ENCODE measurements around the gene ACTMAP.
"Not testable (repeated sequence)": the region's sequence is repeated elsewhere in the genome, so short reads cannot be mapped to it uniquely, and the experiment has no call there.

The ACTMAP gene

GRCh38 chr19:40786060-40787037, 36.1 kb upstream of the ACTMAP start:
- no peak overlapping the region for H2BK12ac ChIP-seq (ENCODE audit: low read length)
- H3K18ac ChIP-seq (ENCODE audit: low read length), result no peak overlapping the region
- peak overlapping the region; percentile 90 for H2BK5ac ChIP-seq (ENCODE audit: low read length)
- no peak overlapping the region for H3K4ac ChIP-seq (ENCODE audit: low read length)
- H3K4me3 ChIP-seq (ENCODE audit: low read length in 2 of 2), result peak overlapping the region in 1 of 2 donors; percentile 41
- no peak overlapping the region for H4K91ac ChIP-seq (ENCODE audit: low read depth, low read length, poor library complexity)
- H3K9ac ChIP-seq (ENCODE audit: low read depth, low read length, poor library complexity), result no peak overlapping the region
- peaks cover 0 to 7% of the 10 kb centered on the region in 2 donors for H3K36me3 ChIP-seq (replicated peaks in 1 of 2; ENCODE audit: control insufficient read depth in 2 of 2, insufficient read depth in 2 of 2, low read length in 2 of 2)
- H2BK120ac ChIP-seq (ENCODE audit: low read depth, low read length), result no peak overlapping the region
- H3K14ac ChIP-seq (ENCODE audit: low read length), result no peak overlapping the region
- H2AFZ ChIP-seq (ENCODE audit: low read length), result no peak overlapping the region
- H2BK15ac ChIP-seq (ENCODE audit: low read length), result no peak overlapping the region
- no peak overlapping the region for H3K4me2 ChIP-seq (ENCODE audit: insufficient read depth, low read length, poor library complexity, severe bottlenecking)
- H4K8ac ChIP-seq (ENCODE audit: low read depth, low read length), result no peak overlapping the region
- H3K27ac ChIP-seq (replicated peaks; ENCODE audit: low read length), result no peak overlapping the region
- no CpG with 5 or more reads among the region's 25 CpGs for WGBS, 2 donors (ENCODE audit: extremely low coverage in 2 of 2, insufficient read length in 2 of 2, insufficient replicate concordance in 1 of 2)
- peaks cover 0 to 4% of the 10 kb centered on the region in 2 donors for H3K4me1 ChIP-seq (ENCODE audit: control insufficient read depth in 2 of 2, insufficient read depth in 1 of 2, low read depth in 1 of 2, low read length in 2 of 2)
- peaks cover 4% of the 10 kb centered on the region for H3K79me1 ChIP-seq (ENCODE audit: low read depth, low read length)
- H3K27me3 ChIP-seq (ENCODE audit: control insufficient read depth in 3 of 3, insufficient read depth in 3 of 3, low read depth in 1 of 3, low read length in 3 of 3), result no peaks in the 10 kb centered on the region
- no peak for DNase-seq (ENCODE audit: low spot score)
- H2AK5ac ChIP-seq (ENCODE audit: low read depth, low read length), result peak overlapping the region; percentile 94
- H3K23ac ChIP-seq (ENCODE audit: low read depth, low read length, poor library complexity), result no peak overlapping the region
- H3K9me3 ChIP-seq (replicated peaks in 1 of 2; ENCODE audit: control insufficient read depth in 2 of 2, insufficient read depth in 1 of 2, low read depth in 1 of 2, low read length in 2 of 2), result no peaks in the 10 kb centered on the region

- no peak overlapping the region for H2AFZ ChIP-seq (ENCODE audit: low read length)
- H4K8ac ChIP-seq (ENCODE audit: low read depth, low read length), result no peak overlapping the region
- H2AK5ac ChIP-seq (ENCODE audit: low read depth, low read length), result no peak overlapping the region
- H3K18ac ChIP-seq (ENCODE audit: low read length), result no peak overlapping the region
- H3K14ac ChIP-seq (ENCODE audit: low read length), result no peak overlapping the region
- peaks cover 0 to 7% of the 10 kb centered on the region in 2 donors for H3K36me3 ChIP-seq (replicated peaks in 1 of 2; ENCODE audit: control insufficient read depth in 2 of 2, insufficient read depth in 2 of 2, low read length in 2 of 2)
- no peaks in the 10 kb centered on the region for H3K4me1 ChIP-seq (ENCODE audit: control insufficient read depth in 2 of 2, insufficient read depth in 1 of 2, low read depth in 1 of 2, low read length in 2 of 2)
- DNase-seq (ENCODE audit: low spot score), result no peak
- H2BK5ac ChIP-seq (ENCODE audit: low read length), result no peak overlapping the region
- H3K4ac ChIP-seq (ENCODE audit: low read length), result no peak overlapping the region
- H2BK12ac ChIP-seq (ENCODE audit: low read length), result no peak overlapping the region
- no CpG with 5 or more reads among the region's 1 CpG for WGBS, 2 donors (ENCODE audit: extremely low coverage in 2 of 2, insufficient read length in 2 of 2, insufficient replicate concordance in 1 of 2)
- H3K27ac ChIP-seq (replicated peaks; ENCODE audit: low read length), result no peak overlapping the region
- no peak overlapping the region for H3K23ac ChIP-seq (ENCODE audit: low read depth, low read length, poor library complexity)
- H3K4me3 ChIP-seq (ENCODE audit: low read length in 2 of 2), result no peak overlapping the region
- peaks cover 4% of the 10 kb centered on the region for H3K79me1 ChIP-seq (ENCODE audit: low read depth, low read length)
- no peaks in the 10 kb centered on the region for H3K27me3 ChIP-seq (ENCODE audit: control insufficient read depth in 3 of 3, insufficient read depth in 3 of 3, low read depth in 1 of 3, low read length in 3 of 3)
- H4K91ac ChIP-seq (ENCODE audit: low read depth, low read length, poor library complexity), result no peak overlapping the region
- H3K9ac ChIP-seq (ENCODE audit: low read depth, low read length, poor library complexity), result peak overlapping the region; percentile 60
- H3K4me2 ChIP-seq (ENCODE audit: insufficient read depth, low read length, poor library complexity, severe bottlenecking), result no peak overlapping the region
- H2BK15ac ChIP-seq (ENCODE audit: low read length), result no peak overlapping the region
- H2BK120ac ChIP-seq (ENCODE audit: low read depth, low read length), result no peak overlapping the region
- H3K9me3 ChIP-seq (replicated peaks in 1 of 2; ENCODE audit: control insufficient read depth in 2 of 2, insufficient read depth in 1 of 2, low read depth in 1 of 2, low read length in 2 of 2), result no peaks in the 10 kb centered on the region
Observed at GRCh38 chr19:40785526-40785925, 35.2 kb upstream of the ACTMAP start.

- H4K8ac ChIP-seq (ENCODE audit: low read depth, low read length); H3K9ac ChIP-seq (ENCODE audit: low read depth, low read length, poor library complexity); H3K9me3 ChIP-seq (replicated peaks in 1 of 2; ENCODE audit: control insufficient read depth in 2 of 2, insufficient read depth in 1 of 2, low read depth in 1 of 2, low read length in 2 of 2); H2AFZ ChIP-seq (ENCODE audit: low read length); H2BK12ac ChIP-seq (ENCODE audit: low read length); H4K91ac ChIP-seq (ENCODE audit: low read depth, low read length, poor library complexity); H3K4ac ChIP-seq (ENCODE audit: low read length); H3K4me1 ChIP-seq (ENCODE audit: control insufficient read depth in 2 of 2, insufficient read depth in 1 of 2, low read depth in 1 of 2, low read length in 2 of 2); H3K18ac ChIP-seq (ENCODE audit: low read length); H2AK5ac ChIP-seq (ENCODE audit: low read depth, low read length); DNase-seq (ENCODE audit: low spot score); H2BK5ac ChIP-seq (ENCODE audit: low read length); H2BK15ac ChIP-seq (ENCODE audit: low read length); H3K4me2 ChIP-seq (ENCODE audit: insufficient read depth, low read length, poor library complexity, severe bottlenecking); H3K27me3 ChIP-seq (ENCODE audit: control insufficient read depth in 3 of 3, insufficient read depth in 3 of 3, low read depth in 1 of 3, low read length in 3 of 3); H2BK120ac ChIP-seq (ENCODE audit: low read depth, low read length); H3K79me1 ChIP-seq (ENCODE audit: low read depth, low read length); H3K14ac ChIP-seq (ENCODE audit: low read length); H3K36me3 ChIP-seq (replicated peaks in 1 of 2; ENCODE audit: control insufficient read depth in 2 of 2, insufficient read depth in 2 of 2, low read length in 2 of 2); H3K23ac ChIP-seq (ENCODE audit: low read depth, low read length, poor library complexity); H3K4me3 ChIP-seq (ENCODE audit: low read length in 2 of 2); H3K27ac ChIP-seq (replicated peaks; ENCODE audit: low read length): not testable (repeated sequence)
- no CpG with 5 or more reads among the region's 2 CpGs for WGBS, 2 donors (ENCODE audit: extremely low coverage in 2 of 2, insufficient read length in 2 of 2, insufficient replicate concordance in 1 of 2)
Observed at GRCh38 chr19:40784146-40784545, 33.9 kb upstream of the ACTMAP start.

- no peak for DNase-seq (ENCODE audit: low spot score)
- Histone ChIP-seq H3K27me3 (ENCODE audit: control insufficient read depth in 3 of 3, insufficient read depth in 3 of 3, low read depth in 1 of 3, low read length in 3 of 3) (no peaks in the 10 kb centered on the region), H2BK5ac (ENCODE audit: low read length) (no peak overlapping the region), H3K27ac (replicated peaks; ENCODE audit: low read length) (no peak overlapping the region), H2BK120ac (ENCODE audit: low read depth, low read length) (no peak overlapping the region), H3K79me1 (ENCODE audit: low read depth, low read length) (peaks cover 4% of the 10 kb centered on the region), H3K9ac (ENCODE audit: low read depth, low read length, poor library complexity) (no peak overlapping the region), H3K4ac (ENCODE audit: low read length) (no peak overlapping the region), H2AFZ (ENCODE audit: low read length) (no peak overlapping the region), H4K8ac (ENCODE audit: low read depth, low read length) (no peak overlapping the region), H3K4me3 (ENCODE audit: low read length in 2 of 2) (no peak overlapping the region), H2AK5ac (ENCODE audit: low read depth, low read length) (peak overlapping the region; percentile 80), H4K91ac (ENCODE audit: low read depth, low read length, poor library complexity) (no peak overlapping the region), H2BK12ac (ENCODE audit: low read length) (no peak overlapping the region), H2BK15ac (ENCODE audit: low read length) (no peak overlapping the region), H3K18ac (ENCODE audit: low read length) (no peak overlapping the region), H3K4me1 (ENCODE audit: control insufficient read depth in 2 of 2, insufficient read depth in 1 of 2, low read depth in 1 of 2, low read length in 2 of 2) (peaks cover 0 to 3% of the 10 kb centered on the region in 2 donors), H3K23ac (ENCODE audit: low read depth, low read length, poor library complexity) (no peak overlapping the region), H3K14ac (ENCODE audit: low read length) (no peak overlapping the region), H3K9me3 (replicated peaks in 1 of 2; ENCODE audit: control insufficient read depth in 2 of 2, insufficient read depth in 1 of 2, low read depth in 1 of 2, low read length in 2 of 2) (no peaks in the 10 kb centered on the region), H3K36me3 (replicated peaks in 1 of 2; ENCODE audit: control insufficient read depth in 2 of 2, insufficient read depth in 2 of 2, low read length in 2 of 2) (peaks cover 0 to 4% of the 10 kb centered on the region in 2 donors), H3K4me2 (ENCODE audit: insufficient read depth, low read length, poor library complexity, severe bottlenecking) (no peak overlapping the region)
- no CpG with 5 or more reads among the region's 14 CpGs for WGBS, 2 donors (ENCODE audit: extremely low coverage in 2 of 2, insufficient read length in 2 of 2, insufficient replicate concordance in 1 of 2)
Observed at GRCh38 chr19:40783711-40784110, 33.4 kb upstream of the ACTMAP start.
